ENCODE results near the gene SKI. TPM values are rescaled to one million over a fixed set of nuclear protein-coding genes. Genes with fewer than 3 reads are reported as not detected.
A peak's percentile ranks its signal among the peaks of the same experiment; 100 is the strongest.

The SKI gene
- total RNA-seq, 1 donor = 48.9 TPM

- H4K20me1 ChIP-seq (ENCODE audit: insufficient read depth, low read length) = peaks cover 95% of the 10 kb centered on the region
Measured at GRCh38 chr1:2253797-2254480, 25.8 kb downstream of the SKI start.

GRCh38 chr1:2255047-2255419 is 26.9 kb downstream of the SKI start:
- Histone ChIP-seq H4K20me1 (ENCODE audit: insufficient read depth, low read length) (peaks cover 97% of the 10 kb centered on the region), H3K79me2 (ENCODE audit: insufficient read depth, low read length) (peaks cover 99% of the 10 kb centered on the region), H3K27ac (ENCODE audit: low read depth, low read length) (peak overlapping the region; percentile 83), H3K36me3 (ENCODE audit: insufficient read depth, low read length) (peaks cover 14% of the 10 kb centered on the region), H3K4me2 (ENCODE audit: insufficient read depth, low read length) (no peak overlapping the region), H2AFZ (ENCODE audit: low read length) (no peak overlapping the region), H3K4me3 (ENCODE audit: insufficient read depth, low read length) (no peak overlapping the region), H3K9me3 (ENCODE audit: low read depth, low read length) (no peaks in the 10 kb centered on the region), H3K4me1 (ENCODE audit: insufficient read depth, low read length) (peaks cover 16% of the 10 kb centered on the region), H3K27me3 (ENCODE audit: insufficient read depth, low read length) (no peaks in the 10 kb centered on the region)
- TF ChIP-seq CTCF (IDR thresholded peaks at IDR 0.05; ENCODE audit: extremely low read depth, low read depth, low read length) = no peak
- DNase-seq (ENCODE audit: insufficient read length, low spot score, missing footprints) = no peak

More at GRCh38 chr1:2253797-2254480, 25.8 kb downstream of the SKI start:
- Histone ChIP-seq H3K27me3 (ENCODE audit: insufficient read depth, low read length) (no peaks in the 10 kb centered on the region), H3K4me2 (ENCODE audit: insufficient read depth, low read length) (no peak overlapping the region), H3K36me3 (ENCODE audit: insufficient read depth, low read length) (peaks cover 14% of the 10 kb centered on the region), H3K27ac (ENCODE audit: low read depth, low read length) (no peak overlapping the region), H3K4me1 (ENCODE audit: insufficient read depth, low read length) (peaks cover 16% of the 10 kb centered on the region), H3K9me3 (ENCODE audit: low read depth, low read length) (no peaks in the 10 kb centered on the region), H3K4me3 (ENCODE audit: insufficient read depth, low read length) (no peak overlapping the region), H2AFZ (ENCODE audit: low read length) (no peak overlapping the region), H3K79me2 (ENCODE audit: insufficient read depth, low read length) (peaks cover 99% of the 10 kb centered on the region)
- peak; percentile 73 for DNase-seq (ENCODE audit: insufficient read length, low spot score, missing footprints)
- TF ChIP-seq CTCF (IDR thresholded peaks at IDR 0.05; ENCODE audit: extremely low read depth, low read depth, low read length) = no peak

- no peak for DNase-seq (ENCODE audit: insufficient read length, low spot score, missing footprints)
Measured at GRCh38 chr1:2255420-2256369, 27.6 kb downstream of the SKI start.

More at GRCh38 chr1:2255420-2256369, 27.6 kb downstream of the SKI start:
- Histone ChIP-seq H3K4me1 (ENCODE audit: insufficient read depth, low read length) (peaks cover 16% of the 10 kb centered on the region), H3K4me2 (ENCODE audit: insufficient read depth, low read length) (peak overlapping the region; percentile 40), H2AFZ (ENCODE audit: low read length) (no peak overlapping the region), H3K9me3 (ENCODE audit: low read depth, low read length) (no peaks in the 10 kb centered on the region), H3K36me3 (ENCODE audit: insufficient read depth, low read length) (peaks cover 14% of the 10 kb centered on the region), H4K20me1 (ENCODE audit: insufficient read depth, low read length) (peaks cover 97% of the 10 kb centered on the region), H3K4me3 (ENCODE audit: insufficient read depth, low read length) (no peak overlapping the region), H3K27me3 (ENCODE audit: insufficient read depth, low read length) (no peaks in the 10 kb centered on the region), H3K79me2 (ENCODE audit: insufficient read depth, low read length) (peaks cover 99% of the 10 kb centered on the region), H3K27ac (ENCODE audit: low read depth, low read length) (peak overlapping the region; percentile 83)
- no peak for TF ChIP-seq CTCF (IDR thresholded peaks at IDR 0.05; ENCODE audit: extremely low read depth, low read depth, low read length)
